ENCODE measurements around the gene TUT1. TPM values are rescaled to one million over a fixed set of nuclear protein-coding genes. Genes with fewer than 3 reads are reported as not detected.
"Not testable (repeated sequence)": the region's sequence is repeated elsewhere in the genome, so short reads cannot be mapped to it uniquely, and the experiment has no call there.

TUT1 gene
- total and polyA plus RNA-seq, 4 donors = 5.6 to 15.8 (median 13.7) TPM

- H3K36me3 ChIP-seq (ENCODE audit: control insufficient read depth in 4 of 4, insufficient read depth in 3 of 4, low read depth in 1 of 4, low read length in 3 of 4) = peaks cover 11 to 41% (median 29%) of the 10 kb centered on the region in 4 donors
- H3K27me3 ChIP-seq (ENCODE audit: control insufficient read depth in 4 of 4, insufficient read depth in 4 of 4, low read length in 3 of 4) = no peaks in the 10 kb centered on the region
- peak overlapping the region; percentile 35 to 64 for H3K27ac ChIP-seq (ENCODE audit: low read depth in 1 of 2, low read length in 2 of 2)
- TF ChIP-seq RXRA (IDR thresholded peaks at IDR 0.05) (peak in 1 of 2 donors; percentile 12), HNF4A (conservative IDR thresholded peaks at IDR 0.05) (peak in 1 of 2 donors; percentile 4), RAD21 (IDR thresholded peaks at IDR 0.05) (no peak), SP1 (IDR thresholded peaks at IDR 0.05) (no peak), JUND (IDR thresholded peaks at IDR 0.05) (no peak), FOXA2 (IDR thresholded peaks at IDR 0.05) (no peak), NR2F2 (IDR thresholded peaks at IDR 0.05) (no peak), MAX (IDR thresholded peaks at IDR 0.05) (no peak), CTCF (IDR thresholded peaks at IDR 0.05; ENCODE audit: low read depth, low read length, missing input control) (no peak)
- 26% methylated on average over 5 of the region's 5 CpGs for WGBS
- no peak overlapping the region for H3K4me3 ChIP-seq (ENCODE audit: low read depth in 1 of 3, low read length in 3 of 3)
- no peaks in the 10 kb centered on the region for H3K9me3 ChIP-seq (ENCODE audit: control insufficient read depth in 4 of 4, low read length in 3 of 4)
- no peak overlapping the region for H3K9ac ChIP-seq (ENCODE audit: low read depth in 1 of 2, low read length in 2 of 2)
- peaks cover 1 to 37% (median 27%) of the 10 kb centered on the region in 4 donors for H3K4me1 ChIP-seq (ENCODE audit: control insufficient read depth in 4 of 4, insufficient read depth in 4 of 4, low read length in 3 of 4)
- DNase-seq (ENCODE audit: low spot score) = no peak
These were observed 26.1 kb downstream of the TUT1 start for GRCh38 chr11:62565100-62565802.

GRCh38 chr11:62561677-62562230 lies 29.6 kb downstream of the TUT1 start:
- not testable (repeated sequence) for DNase-seq (ENCODE audit: low spot score); H3K27me3 ChIP-seq (ENCODE audit: control insufficient read depth in 4 of 4, insufficient read depth in 4 of 4, low read length in 3 of 4); H3K4me3 ChIP-seq (ENCODE audit: low read depth in 1 of 3, low read length in 3 of 3); H3K27ac ChIP-seq (ENCODE audit: low read depth in 1 of 2, low read length in 2 of 2); H3K9ac ChIP-seq (ENCODE audit: low read depth in 1 of 2, low read length in 2 of 2); H3K9me3 ChIP-seq (ENCODE audit: control insufficient read depth in 4 of 4, low read length in 3 of 4)
- 66% methylated on average over 3 of the region's 3 CpGs for WGBS
- H3K4me1 ChIP-seq (ENCODE audit: control insufficient read depth in 4 of 4, insufficient read depth in 4 of 4, low read length in 3 of 4) = peaks cover 1 to 34% (median 25%) of the 10 kb centered on the region in 4 donors
- H3K36me3 ChIP-seq (ENCODE audit: control insufficient read depth in 4 of 4, insufficient read depth in 3 of 4, low read depth in 1 of 4, low read length in 3 of 4) = peaks cover 13 to 42% (median 29%) of the 10 kb centered on the region in 4 donors

- Histone ChIP-seq H3K9ac (ENCODE audit: low read depth in 1 of 2, low read length in 2 of 2) (peak overlapping the region in 1 of 2 donors; percentile 19), H3K4me1 (ENCODE audit: control insufficient read depth in 4 of 4, insufficient read depth in 4 of 4, low read length in 3 of 4) (peaks cover under 1 to 31% (median 22%) of the 10 kb centered on the region in 4 donors), H3K4me3 (ENCODE audit: low read depth in 1 of 3, low read length in 3 of 3) (no peak overlapping the region), H3K27ac (ENCODE audit: low read depth in 1 of 2, low read length in 2 of 2) (peak overlapping the region; percentile 19 to 46), H3K36me3 (ENCODE audit: control insufficient read depth in 4 of 4, insufficient read depth in 3 of 4, low read depth in 1 of 4, low read length in 3 of 4) (peaks cover 13 to 33% (median 24%) of the 10 kb centered on the region in 4 donors), H3K27me3 (ENCODE audit: control insufficient read depth in 4 of 4, insufficient read depth in 4 of 4, low read length in 3 of 4) (no peaks in the 10 kb centered on the region), H3K9me3 (ENCODE audit: control insufficient read depth in 4 of 4, low read length in 3 of 4) (no peaks in the 10 kb centered on the region)
- DNase-seq (ENCODE audit: low spot score) = peak; percentile 72
- WGBS = 25% methylated on average over 2 of the region's 2 CpGs
- TF ChIP-seq FOXA2 (IDR thresholded peaks at IDR 0.05) (peak; percentile 11), EGR1 (IDR thresholded peaks at IDR 0.05; ENCODE audit: low read depth in 2 of 2) (no peak), JUND (IDR thresholded peaks at IDR 0.05) (peak in 1 of 2 donors; percentile 40), MAX (IDR thresholded peaks at IDR 0.05) (peak; percentile 7), REST (IDR thresholded peaks at IDR 0.05) (no peak), SP1 (IDR thresholded peaks at IDR 0.05) (no peak), HNF4A (conservative IDR thresholded peaks at IDR 0.05) (peak in 1 of 2 donors; percentile 22), HNF4G (IDR thresholded peaks at IDR 0.05) (no peak), TAF1 (conservative IDR thresholded peaks at IDR 0.05) (no peak), YY1 (IDR thresholded peaks at IDR 0.05) (peak; percentile 16), ATF3 (IDR thresholded peaks at IDR 0.05) (peak; percentile 23), RXRA (IDR thresholded peaks at IDR 0.05) (peak; percentile 14 to 22), ZBTB33 (IDR thresholded peaks at IDR 0.05) (no peak), RAD21 (IDR thresholded peaks at IDR 0.05) (peak; percentile 91 to 94)
These were observed 30.7 kb downstream of the TUT1 start for GRCh38 chr11:62560566-62561103.

Data from liver (tissue), 9 donors.